D341Med (cell line): ENCODE data around the gene NEBL.
"Not testable (repeated sequence)": the region's sequence is repeated elsewhere in the genome, so short reads cannot be mapped to it uniquely, and the experiment has no call there.

ENCODE experiments used
- DNase-seq: peaks from one replicate; pipeline ENCODE4 v3.0.0; 2012; ENCODE audit warnings: low spot score

The NEBL gene, protein sequence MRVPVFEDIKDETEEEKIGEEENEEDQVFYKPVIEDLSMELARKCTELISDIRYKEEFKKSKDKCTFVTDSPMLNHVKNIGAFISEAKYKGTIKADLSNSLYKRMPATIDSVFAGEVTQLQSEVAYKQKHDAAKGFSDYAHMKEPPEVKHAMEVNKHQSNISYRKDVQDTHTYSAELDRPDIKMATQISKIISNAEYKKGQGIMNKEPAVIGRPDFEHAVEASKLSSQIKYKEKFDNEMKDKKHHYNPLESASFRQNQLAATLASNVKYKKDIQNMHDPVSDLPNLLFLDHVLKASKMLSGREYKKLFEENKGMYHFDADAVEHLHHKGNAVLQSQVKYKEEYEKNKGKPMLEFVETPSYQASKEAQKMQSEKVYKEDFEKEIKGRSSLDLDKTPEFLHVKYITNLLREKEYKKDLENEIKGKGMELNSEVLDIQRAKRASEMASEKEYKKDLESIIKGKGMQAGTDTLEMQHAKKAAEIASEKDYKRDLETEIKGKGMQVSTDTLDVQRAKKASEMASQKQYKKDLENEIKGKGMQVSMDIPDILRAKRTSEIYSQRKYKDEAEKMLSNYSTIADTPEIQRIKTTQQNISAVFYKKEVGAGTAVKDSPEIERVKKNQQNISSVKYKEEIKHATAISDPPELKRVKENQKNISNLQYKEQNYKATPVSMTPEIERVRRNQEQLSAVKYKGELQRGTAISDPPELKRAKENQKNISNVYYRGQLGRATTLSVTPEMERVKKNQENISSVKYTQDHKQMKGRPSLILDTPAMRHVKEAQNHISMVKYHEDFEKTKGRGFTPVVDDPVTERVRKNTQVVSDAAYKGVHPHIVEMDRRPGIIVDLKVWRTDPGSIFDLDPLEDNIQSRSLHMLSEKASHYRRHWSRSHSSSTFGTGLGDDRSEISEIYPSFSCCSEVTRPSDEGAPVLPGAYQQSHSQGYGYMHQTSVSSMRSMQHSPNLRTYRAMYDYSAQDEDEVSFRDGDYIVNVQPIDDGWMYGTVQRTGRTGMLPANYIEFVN

DNA sequence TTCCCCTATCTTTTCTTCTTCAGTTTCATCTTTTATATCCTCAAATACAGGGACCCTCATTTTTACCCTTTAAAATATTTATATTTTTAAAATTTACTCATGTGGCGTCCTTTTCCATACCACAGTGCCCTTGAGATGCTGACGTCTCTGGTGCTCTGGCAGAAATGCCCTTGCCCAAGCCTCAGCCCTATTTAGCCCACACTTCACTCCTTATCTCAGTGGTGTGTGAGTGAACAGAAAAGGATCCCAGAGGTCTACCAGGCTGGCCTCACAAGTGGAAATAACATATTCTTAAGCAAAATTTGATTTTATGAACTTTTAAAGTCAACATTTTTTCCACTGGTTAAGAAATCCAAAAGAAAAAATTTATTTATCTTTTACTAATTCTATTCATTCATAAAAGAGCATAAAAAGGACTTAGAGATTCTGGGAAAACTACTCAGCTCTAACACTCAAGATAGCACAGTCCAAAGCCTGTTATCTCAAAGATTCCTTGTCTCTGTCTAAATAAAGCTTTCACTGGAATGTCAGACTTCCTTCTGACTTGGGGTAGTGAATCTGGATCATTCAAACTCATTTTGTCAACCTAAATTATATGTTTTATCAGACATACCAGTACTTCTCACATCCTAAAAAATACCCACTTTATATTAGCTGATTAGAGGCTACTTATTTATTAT is at the start of gene NEBL:
NEBL (minus strand) TSS at position 166 of the 680 bp plus-strand sequence; CDS start at position 60, 106 bp downstream.
- no peak for DNase-seq

DNA sequence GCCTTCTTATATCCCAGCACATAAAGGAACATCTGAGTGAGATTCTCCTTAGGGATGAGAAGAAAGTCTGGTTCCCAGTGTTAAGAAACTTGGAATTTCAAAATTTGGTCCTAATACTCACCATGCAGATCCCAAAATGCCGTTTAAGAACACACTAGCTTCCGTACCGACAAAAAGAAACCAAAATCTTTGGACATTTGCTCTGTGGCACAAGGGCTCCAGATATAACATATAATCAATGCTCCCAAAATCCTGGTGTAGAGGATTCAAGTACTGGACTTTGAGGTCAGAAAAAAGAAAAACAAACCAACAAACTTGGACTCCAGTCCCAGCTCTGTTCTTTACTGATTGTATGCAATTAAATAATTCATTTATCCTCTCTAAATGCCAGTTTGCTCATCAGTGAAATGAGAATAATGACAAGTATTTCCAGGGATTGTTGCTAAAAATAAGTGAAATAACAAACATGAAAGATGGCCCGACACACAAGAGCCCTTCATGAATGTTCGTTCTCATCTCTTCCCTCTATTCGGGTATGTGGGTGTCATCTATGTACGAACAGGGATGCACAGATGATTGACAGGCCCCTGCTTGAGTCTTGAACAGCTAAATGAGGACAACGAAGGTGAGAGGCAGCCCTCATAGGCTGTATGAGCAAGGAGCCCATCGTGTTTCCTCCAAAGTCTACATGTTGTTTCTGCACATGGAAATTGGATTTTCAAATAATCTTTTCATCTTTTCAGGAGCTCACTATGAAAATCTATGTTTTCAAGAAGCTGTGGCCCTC is 48.6 kb upstream of the NEBL start:
- DNase-seq, result no peak

DNA sequence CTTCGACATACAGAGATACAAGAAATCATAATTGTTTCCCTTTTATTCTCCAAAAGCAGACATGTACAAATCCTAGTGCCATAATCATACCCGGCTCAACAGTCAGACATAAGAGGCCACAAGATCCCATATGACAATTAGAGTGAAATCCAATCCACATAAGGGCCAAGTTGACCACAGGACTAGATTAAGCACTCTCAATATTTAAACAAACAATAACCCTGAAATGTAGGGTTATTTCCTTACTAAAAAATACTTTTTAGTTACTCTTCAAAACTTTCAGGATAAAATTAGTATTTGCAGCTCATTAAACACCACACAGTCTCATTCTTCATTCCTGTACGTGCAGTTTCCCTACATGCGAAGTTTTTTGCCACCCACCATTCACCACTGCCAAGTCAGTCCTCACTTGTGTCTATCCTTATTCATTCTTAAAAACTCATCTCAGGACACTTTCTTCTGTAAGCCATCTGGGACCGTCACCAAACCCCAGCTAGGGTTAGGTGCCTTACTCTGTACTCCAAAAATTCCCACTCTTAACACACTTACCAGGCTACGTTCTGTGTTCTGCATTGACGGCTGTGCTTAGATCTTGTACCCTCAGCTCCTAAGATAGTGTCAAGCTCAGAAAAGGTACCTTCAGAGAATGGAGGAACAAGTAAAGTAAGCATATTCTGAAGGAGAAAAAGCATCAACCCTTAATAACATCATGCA is 47.8 kb upstream of the NEBL start:
- no peak for DNase-seq

- not testable (repeated sequence) for DNase-seq
Measured at GRCh38 chr10:20939414-20939813, 42.3 kb upstream of the NEBL start.

- no peak for DNase-seq
Measured at GRCh38 chr10:20936396-20936795, 39.3 kb upstream of the NEBL start.

DNA sequence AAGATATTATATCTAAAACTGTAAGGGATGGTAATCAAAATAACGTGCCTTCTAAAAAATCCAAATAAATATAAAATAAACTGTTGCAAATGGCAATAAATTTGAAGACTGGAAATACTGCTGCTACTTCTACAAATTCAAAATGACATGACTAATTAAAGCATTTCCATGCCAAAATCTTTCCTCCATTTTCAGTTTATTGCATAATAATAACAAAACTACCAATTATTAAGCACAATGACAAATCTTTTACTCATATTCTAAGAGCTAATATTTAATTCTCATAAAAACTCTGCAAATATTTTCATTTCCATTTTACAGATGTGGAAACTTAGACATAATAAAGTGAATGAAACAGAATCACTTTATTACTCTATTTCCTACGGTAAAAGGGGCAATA is 38.8 kb upstream of the NEBL start:
- no peak for DNase-seq

GRCh38 chr10:20935301-20935700 is 38.2 kb upstream of the NEBL start:
- DNase-seq, result no peak

GRCh38 chr10:20933705-20934104 is 36.6 kb upstream of the NEBL start:
- DNase-seq, result no peak

DNA sequence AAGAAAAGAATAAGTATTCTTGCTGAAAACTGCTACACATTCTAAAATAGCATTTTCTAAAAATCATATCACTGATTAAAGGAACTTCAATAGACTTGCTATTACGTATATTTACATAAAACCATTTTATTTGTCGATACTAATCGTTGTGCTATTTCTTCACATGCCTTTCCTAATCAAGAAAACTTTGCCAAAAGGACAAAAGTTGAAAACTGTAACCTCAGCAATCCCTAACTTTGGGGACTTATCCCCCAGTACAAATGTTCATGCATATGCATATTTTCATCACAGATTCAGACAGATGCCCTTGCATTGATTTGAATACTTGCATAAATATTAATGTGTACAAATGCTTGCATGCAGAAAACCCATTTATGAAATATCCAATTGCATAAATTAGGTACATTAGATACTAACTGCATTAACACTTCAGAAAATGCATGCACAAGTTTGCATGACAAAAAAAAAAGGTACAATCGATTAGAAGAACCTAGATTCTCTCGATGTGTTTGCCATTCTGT is 35.6 kb upstream of the NEBL start:
- DNase-seq, result no peak

- no peak for DNase-seq
Measured at GRCh38 chr10:20931156-20931795, 34.2 kb upstream of the NEBL start.

DNA sequence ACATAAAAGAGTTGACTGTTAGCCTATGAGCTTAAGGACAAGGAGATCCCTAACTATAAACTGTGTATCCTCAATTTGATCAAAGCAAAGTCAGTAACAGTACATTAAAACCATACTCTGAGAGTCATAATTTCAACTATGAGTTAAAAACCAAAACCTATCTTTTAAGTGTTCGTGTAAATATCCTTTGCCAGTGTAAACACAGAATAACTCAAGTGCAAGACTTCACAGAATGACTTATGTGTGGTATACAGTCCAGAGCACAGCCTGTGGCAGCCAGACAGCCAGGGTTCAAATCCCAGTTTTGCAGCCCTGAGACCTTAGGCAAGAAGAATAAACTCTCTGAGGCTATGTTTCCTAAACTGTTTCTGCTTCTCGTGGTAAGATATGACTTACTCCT is 30.3 kb upstream of the NEBL start:
- DNase-seq, result no peak

GRCh38 chr10:20922451-20922850 is 25.3 kb upstream of the NEBL start:
- no peak for DNase-seq

- DNase-seq, result no peak
Measured at GRCh38 chr10:20922033-20922432, 24.9 kb upstream of the NEBL start.

- DNase-seq, result no peak
Measured at GRCh38 chr10:20920061-20920460, 22.9 kb upstream of the NEBL start.

DNA sequence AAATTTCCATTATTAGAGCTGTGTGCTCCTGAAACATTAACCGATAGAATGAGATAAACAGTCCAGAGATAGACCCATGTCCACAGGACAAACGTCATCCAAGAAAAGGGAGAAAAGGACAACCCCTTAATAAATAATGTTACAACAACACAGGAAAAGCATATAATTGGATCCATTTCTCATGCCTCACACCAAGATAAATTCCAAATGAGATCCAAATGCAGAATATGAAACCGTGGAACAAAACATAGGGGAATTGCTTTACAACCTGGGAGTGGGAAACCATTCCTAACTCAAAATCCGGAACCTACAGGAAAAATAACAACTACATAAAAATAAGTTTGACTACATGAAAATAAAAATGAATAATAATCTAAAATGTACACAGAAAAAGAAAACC is 22.4 kb upstream of the NEBL start:
- no peak for DNase-seq

GRCh38 chr10:20916976-20917375 is 19.9 kb upstream of the NEBL start:
- DNase-seq, result no peak

- no peak for DNase-seq
Measured at GRCh38 chr10:20912969-20913368, 15.9 kb upstream of the NEBL start.

- DNase-seq, result no peak
Measured at GRCh38 chr10:20911626-20912025, 14.5 kb upstream of the NEBL start.

DNA sequence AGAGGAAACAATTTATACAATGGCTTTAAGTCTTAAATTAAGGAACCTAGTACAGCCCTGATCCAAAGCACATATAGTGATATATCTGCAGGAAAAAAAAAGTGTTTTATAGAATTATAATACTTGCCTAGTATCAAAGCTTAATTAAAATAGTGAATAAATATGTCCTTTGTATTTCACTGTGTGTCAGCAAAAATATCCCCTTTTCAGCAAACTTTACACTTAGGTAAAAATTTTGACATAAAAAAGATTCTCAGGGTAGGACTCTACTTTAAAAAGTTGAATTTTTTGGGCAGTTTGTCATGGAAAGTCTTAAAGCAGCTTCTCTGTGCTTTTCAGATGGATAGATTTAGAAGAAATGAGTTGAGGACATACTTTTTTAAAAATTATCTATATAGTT is 12.7 kb upstream of the NEBL start:
- no peak for DNase-seq

DNA sequence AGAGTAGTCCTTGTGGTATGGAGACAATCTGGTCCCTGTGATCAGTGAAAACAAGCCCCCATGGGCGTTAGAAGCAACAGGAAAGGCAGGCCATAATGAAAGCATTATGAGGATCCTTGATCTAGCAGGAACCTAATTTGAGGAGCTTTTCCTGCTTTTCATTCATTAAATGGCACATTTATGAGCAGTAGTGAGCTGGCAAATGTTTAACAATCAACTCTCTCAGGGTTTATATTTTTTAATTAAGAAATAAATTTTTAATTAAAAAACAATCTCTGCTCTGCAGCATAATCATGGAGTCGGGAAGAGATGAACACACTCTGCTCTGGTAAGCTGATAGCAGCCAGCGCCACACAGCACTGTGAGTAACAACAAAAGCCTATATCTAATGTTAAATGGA is 11.3 kb upstream of the NEBL start:
- DNase-seq, result no peak
